ENCODE measurements around the gene CDH16. TPM values are rescaled to one million over a fixed set of nuclear protein-coding genes. Genes with fewer than 3 reads are reported as not detected.

Gene CDH16
- total RNA-seq, 1 donor from 2014 or later = not detected

DNA sequence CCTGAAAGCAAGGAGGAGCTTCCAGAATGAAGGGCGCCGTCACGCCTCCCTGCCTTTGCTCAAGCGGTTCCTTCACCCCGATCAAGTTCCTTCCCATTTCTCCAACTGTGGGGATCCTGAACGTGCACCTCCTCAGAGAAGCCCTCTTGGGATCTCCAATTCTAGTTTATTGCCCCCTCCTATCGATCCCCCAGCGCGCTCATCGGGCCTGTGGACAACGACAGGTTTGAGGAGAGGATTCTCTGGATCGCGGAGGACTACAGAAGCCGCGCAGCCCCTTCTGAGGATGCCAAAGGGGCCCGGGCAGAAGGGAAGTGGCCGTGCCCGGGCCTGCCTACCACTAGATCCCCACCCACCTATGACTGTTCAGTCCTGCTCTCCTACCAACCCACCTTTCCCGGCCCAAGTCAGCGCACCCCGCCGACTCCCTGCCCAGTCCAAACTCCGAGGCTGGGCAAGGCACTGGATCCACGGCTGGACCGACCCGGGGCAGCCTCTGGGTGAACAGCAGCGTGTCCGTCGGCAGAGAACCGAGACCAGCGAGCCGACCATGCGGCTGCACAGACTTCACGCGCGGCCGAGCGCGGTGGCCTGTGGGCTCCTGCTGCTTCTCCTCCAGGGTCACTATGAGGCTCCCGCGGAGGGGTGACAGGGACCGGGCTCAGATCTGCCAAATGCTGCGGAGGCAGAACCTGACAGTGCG, 29.6 kb upstream of the CDH16 start:
- peaks cover 20% of the 10 kb centered on the region for H3K27me3 ChIP-seq (ENCODE audit: insufficient read depth, low read length)
- peak overlapping the region; percentile 83 for H2AFZ ChIP-seq (ENCODE audit: low read depth, low read length)
- H3K9me3 ChIP-seq (ENCODE audit: insufficient read depth, low read depth, low read length) = no peaks in the 10 kb centered on the region
- peaks cover 25% of the 10 kb centered on the region for H3K27me3 Mint-ChIP-seq (ENCODE audit: low read depth, unreplicated experiment)
- H3K4me1 ChIP-seq (ENCODE audit: insufficient read depth, low read length) = peaks cover 9% of the 10 kb centered on the region
- peak overlapping the region; percentile 64 for H3K4me3 Mint-ChIP-seq (ENCODE audit: unreplicated experiment)
- peak overlapping the region; percentile 90 for H3K4me2 ChIP-seq (ENCODE audit: low read length)
- H3K4me1 Mint-ChIP-seq (ENCODE audit: low read depth, unreplicated experiment) = no peaks in the 10 kb centered on the region
- H3K27ac Mint-ChIP-seq (ENCODE audit: unreplicated experiment) = no peak overlapping the region
- H4K20me1 ChIP-seq (ENCODE audit: insufficient read depth, low read length) = no peaks in the 10 kb centered on the region
- DNase-seq (ENCODE audit: low read depth) (no peak), FAIRE-seq (no peak)
- no peak overlapping the region for H3K27ac ChIP-seq (ENCODE audit: low read depth, low read length)
- no peaks in the 10 kb centered on the region for H3K79me2 ChIP-seq (ENCODE audit: insufficient read depth, low read length)
- no peaks in the 10 kb centered on the region for H3K36me3 ChIP-seq (ENCODE audit: insufficient read depth, low read length)
- peak overlapping the region; percentile 52 for H3K4me3 ChIP-seq (ENCODE audit: insufficient read depth, low read depth, low read length)
- peak overlapping the region; percentile 47 for H3K9ac ChIP-seq (ENCODE audit: low read length)
- peaks cover 8% of the 10 kb centered on the region for H3K9me3 Mint-ChIP-seq (ENCODE audit: unreplicated experiment)
- TF ChIP-seq EZH2 (IDR thresholded peaks at IDR 0.05; ENCODE audit: insufficient read depth, low read length) = no peak
- TF ChIP-seq, protein P1, sequence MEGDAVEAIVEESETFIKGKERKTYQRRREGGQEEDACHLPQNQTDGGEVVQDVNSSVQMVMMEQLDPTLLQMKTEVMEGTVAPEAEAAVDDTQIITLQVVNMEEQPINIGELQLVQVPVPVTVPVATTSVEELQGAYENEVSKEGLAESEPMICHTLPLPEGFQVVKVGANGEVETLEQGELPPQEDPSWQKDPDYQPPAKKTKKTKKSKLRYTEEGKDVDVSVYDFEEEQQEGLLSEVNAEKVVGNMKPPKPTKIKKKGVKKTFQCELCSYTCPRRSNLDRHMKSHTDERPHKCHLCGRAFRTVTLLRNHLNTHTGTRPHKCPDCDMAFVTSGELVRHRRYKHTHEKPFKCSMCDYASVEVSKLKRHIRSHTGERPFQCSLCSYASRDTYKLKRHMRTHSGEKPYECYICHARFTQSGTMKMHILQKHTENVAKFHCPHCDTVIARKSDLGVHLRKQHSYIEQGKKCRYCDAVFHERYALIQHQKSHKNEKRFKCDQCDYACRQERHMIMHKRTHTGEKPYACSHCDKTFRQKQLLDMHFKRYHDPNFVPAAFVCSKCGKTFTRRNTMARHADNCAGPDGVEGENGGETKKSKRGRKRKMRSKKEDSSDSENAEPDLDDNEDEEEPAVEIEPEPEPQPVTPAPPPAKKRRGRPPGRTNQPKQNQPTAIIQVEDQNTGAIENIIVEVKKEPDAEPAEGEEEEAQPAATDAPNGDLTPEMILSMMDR (IDR thresholded peaks at IDR 0.05; ENCODE audit: insufficient read depth, low read depth, low read length) = no peak
- peaks cover 5% of the 10 kb centered on the region for H3K36me3 Mint-ChIP-seq (ENCODE audit: low read depth, unreplicated experiment)

DNA sequence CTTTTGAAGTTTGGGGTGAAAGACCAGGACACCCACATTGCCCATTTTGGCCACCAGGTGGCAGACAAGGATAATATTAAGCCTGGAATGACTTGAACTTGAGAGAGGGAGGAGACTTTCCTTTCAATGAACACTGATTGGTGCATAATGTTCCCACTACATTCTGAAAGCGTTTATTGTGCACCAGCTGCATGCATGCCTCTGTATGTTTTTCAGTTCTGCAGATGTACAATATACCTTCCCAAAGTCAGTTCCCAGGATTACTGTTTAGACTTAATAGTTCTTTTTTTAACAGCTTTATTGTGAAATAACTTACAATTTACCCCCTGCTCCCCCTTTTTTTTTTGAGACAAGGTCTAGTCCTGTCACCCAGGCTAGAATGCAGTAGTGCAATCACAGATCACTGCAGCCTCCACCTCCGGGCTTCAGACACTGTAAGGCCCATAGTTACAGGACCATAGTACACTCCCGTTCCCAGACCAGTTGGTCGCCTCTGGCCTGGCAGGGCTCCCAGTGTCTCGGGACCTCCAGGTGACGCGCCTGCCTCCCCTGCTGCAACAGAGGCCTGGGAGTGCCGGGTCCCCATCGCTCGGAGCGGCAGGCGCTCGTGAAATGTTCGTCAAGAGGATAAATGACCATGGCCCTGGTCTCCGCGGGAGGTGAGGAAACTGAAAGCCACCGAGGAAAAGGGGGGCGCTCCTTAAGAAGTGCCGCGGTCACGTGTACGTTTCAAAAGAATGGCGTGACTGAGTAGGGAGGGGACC, 28.8 kb upstream of the CDH16 start:
- H3K4me3 ChIP-seq (ENCODE audit: insufficient read depth, low read depth, low read length) = peak overlapping the region; percentile 52
- peak; percentile 97 for FAIRE-seq

More for the DNA sequence above, 28.8 kb upstream of the CDH16 start:
- no peaks in the 10 kb centered on the region for H3K79me2 ChIP-seq (ENCODE audit: insufficient read depth, low read length)
- H3K4me2 ChIP-seq (ENCODE audit: low read length) = peak overlapping the region; percentile 90
- no peaks in the 10 kb centered on the region for H3K9me3 ChIP-seq (ENCODE audit: insufficient read depth, low read depth, low read length)
- no peak overlapping the region for H3K27ac Mint-ChIP-seq (ENCODE audit: unreplicated experiment)
- H3K4me3 Mint-ChIP-seq (ENCODE audit: unreplicated experiment) = peak overlapping the region; percentile 20
- DNase-seq (ENCODE audit: low read depth) = peak; percentile 63
- TF ChIP-seq EZH2 (IDR thresholded peaks at IDR 0.05; ENCODE audit: insufficient read depth, low read length) = no peak
- TF ChIP-seq, protein P1 (IDR thresholded peaks at IDR 0.05; ENCODE audit: insufficient read depth, low read depth, low read length) = peak; percentile 99
- no peaks in the 10 kb centered on the region for H4K20me1 ChIP-seq (ENCODE audit: insufficient read depth, low read length)
- peaks cover 22% of the 10 kb centered on the region for H3K27me3 Mint-ChIP-seq (ENCODE audit: low read depth, unreplicated experiment)
- peaks cover 9% of the 10 kb centered on the region for H3K4me1 ChIP-seq (ENCODE audit: insufficient read depth, low read length)
- H3K36me3 ChIP-seq (ENCODE audit: insufficient read depth, low read length) = peaks cover 5% of the 10 kb centered on the region
- H2AFZ ChIP-seq (ENCODE audit: low read depth, low read length) = peak overlapping the region; percentile 83
- H3K9me3 Mint-ChIP-seq (ENCODE audit: unreplicated experiment) = peaks cover 8% of the 10 kb centered on the region
- H3K36me3 Mint-ChIP-seq (ENCODE audit: low read depth, unreplicated experiment) = peaks cover 11% of the 10 kb centered on the region
- peak overlapping the region; percentile 47 for H3K9ac ChIP-seq (ENCODE audit: low read length)
- H3K27ac ChIP-seq (ENCODE audit: low read depth, low read length) = no peak overlapping the region
- H3K27me3 ChIP-seq (ENCODE audit: insufficient read depth, low read length) = peaks cover 20% of the 10 kb centered on the region
- no peaks in the 10 kb centered on the region for H3K4me1 Mint-ChIP-seq (ENCODE audit: low read depth, unreplicated experiment)
